ENCODE measurements around the gene PHLDB1.

GRCh38 chr11:118597556-118597955 is 9.9 kb upstream of the PHLDB1 start:
- no peak for TF ChIP-seq CTCF (IDR thresholded peaks at IDR 0.05; ENCODE audit: insufficient read depth, low read depth, low read length)
- no peak for TF ChIP-seq EZH2 (IDR thresholded peaks at IDR 0.05; ENCODE audit: insufficient read depth, low read length)

Measured in astrocyte (in vitro differentiated cells and primary cell).